Measurements from ENCODE around the gene KCNK6.

The KCNK6 gene

DNA sequence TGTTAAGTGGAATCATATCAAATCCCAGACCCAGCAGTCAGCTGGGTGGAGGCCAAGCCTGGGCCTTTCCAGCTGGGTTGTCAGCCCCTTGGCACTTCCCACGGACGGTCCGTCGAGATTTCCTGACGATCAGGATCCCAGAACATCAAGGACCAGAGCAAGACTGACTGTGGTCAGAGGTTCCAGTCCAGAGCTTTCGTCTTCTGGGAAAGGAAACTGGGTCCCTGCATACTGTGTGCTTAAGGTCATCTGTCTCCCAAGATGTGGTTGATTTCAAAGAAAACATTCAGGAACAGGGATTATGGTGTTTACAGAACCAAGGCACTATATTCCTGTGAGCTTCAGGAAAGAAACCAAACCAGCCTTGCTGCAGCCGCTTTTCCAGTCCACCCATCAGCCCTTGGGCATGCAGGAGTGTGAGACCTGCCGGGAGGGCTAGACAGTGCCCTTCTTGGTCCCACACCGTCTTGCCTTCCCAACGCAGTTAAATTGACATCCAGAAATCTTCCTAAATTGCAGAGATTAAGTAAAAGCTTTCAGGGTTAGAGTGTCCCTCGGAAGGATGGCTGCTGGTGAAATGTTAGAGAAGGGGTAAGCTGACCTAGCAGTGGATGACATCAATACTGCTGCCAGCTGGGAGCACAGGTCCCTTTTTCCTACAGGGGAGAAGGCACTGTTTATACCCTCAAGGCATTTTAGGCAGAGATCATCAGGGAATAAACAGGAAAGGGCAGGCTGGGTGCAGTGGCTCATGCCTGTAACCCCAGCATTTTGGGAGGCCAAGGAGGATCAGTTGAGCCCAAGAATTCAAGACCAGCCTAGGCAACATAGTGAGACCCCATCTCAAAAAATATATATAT is 20.6 kb upstream of the KCNK6 start:
- no peak for DNase-seq

DNA sequence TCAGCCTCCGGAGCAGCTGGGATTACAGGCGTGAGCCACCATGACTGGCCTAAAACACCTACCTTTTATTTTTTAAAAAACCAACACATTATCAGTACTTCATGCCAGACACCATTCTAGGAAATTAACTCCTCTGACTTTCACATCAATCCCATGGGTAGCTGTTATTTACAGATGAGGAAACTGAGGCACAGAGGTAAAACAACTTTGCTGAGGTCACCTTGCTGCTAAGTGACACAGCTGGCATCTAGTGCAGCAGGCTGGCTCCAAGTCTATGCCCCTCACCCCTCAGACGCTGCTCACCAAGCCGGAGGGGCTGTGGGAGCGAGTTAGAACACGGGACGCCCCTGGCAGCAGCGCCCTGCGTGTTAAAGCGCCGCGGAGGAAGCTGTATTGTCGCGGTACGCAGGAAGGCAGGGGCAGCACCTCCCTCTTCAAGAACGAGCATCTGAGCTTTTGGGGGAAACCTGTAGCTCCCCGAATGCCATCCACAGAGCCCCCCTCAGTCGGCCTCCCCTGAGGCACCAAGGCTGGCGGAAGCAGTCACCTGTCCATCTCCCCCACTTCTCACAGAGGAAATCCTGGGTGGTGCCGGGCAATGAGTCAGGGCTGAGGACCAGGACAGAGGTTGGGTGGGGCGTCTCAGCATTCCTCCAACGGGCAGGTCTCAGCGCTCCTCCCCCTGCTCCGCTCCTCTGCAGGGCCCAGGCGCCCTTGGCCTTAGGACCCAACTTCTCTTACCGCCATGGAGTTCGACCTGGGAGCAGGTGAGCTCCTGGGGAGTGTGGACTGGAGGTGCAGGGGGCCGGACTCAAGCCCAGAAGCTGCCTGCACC is 15.9 kb upstream of the KCNK6 start, which contains the start of gene C19orf33:
Gene C19orf33, plus strand, starts transcription at position 735 of the 835 bp plus-strand sequence. Its CDS starts 11 bp downstream, at position 746.
- no peak for DNase-seq

DNA sequence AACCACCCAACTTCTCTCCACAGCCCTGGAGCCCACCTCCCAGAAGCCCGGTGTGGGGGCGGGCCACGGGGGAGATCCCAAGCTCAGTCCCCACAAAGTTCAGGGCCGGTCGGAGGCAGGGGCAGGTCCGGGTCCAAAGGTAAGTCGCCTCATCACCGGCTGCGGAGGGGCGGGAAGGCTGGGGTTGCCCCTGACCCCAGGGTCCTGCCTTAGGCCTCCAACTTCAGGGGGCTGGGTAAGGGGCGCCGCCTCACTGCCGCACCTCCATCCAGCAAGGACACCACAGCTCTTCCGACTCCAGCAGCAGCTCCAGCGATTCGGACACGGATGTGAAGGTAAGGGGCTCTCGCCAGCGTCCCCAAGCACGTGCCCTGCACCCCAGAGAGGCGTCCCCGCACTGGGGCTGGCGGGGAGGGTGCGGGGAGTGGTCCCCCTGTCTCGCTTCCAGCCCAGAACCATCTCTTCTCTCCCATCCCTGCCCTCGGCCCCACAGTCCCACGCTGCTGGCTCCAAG is 15.2 kb upstream of the KCNK6 start:
- no peak for DNase-seq

DNA sequence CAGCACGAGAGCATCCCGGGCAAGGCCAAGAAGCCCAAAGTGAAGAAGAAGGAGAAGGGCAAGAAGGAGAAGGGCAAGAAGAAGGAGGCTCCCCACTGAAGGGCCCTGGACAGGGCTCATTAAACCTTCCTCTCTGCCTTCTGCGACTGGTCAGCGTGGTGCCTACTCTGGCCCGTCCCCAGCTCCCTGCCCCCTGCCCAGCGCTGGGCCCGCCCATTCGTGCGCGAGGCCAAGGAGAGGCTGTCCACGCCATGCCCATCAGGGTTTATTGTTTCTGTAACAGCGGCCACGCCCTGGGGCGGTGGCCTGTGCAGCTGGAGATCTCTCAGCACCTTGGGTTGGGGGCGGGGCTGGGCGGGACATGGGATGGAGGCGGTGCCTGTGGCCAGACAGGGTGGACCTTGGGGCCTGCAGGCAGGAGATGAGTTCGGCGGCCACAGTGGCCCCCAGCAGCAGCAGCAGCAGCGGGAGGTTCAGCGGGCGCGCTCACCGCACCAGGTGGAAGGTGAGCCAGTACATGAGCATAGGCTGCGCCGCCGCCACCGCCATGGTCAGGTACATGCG is 14.7 kb upstream of the KCNK6 start:
- peak; percentile 53 for DNase-seq

DNA sequence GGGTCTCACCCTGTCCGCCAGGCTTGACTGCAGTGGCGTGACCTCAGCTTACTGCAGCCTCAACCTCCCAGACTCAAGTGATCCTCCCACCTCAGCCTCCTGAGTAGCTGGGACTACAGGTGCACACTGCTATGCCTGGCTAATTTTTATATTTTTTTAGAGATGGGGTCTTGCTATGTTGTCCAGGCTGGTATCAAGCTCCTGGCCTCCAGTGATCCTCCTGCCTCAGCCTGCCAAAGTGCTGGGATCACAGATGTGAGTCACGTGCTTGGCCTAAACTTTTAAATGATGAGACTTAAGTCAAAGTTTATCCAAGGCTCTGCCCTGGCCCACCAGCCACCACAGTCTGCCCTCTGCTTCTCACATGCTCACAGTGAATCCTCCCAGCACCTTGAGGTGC is 13.4 kb upstream of the KCNK6 start:
- DNase-seq = no peak

DNA sequence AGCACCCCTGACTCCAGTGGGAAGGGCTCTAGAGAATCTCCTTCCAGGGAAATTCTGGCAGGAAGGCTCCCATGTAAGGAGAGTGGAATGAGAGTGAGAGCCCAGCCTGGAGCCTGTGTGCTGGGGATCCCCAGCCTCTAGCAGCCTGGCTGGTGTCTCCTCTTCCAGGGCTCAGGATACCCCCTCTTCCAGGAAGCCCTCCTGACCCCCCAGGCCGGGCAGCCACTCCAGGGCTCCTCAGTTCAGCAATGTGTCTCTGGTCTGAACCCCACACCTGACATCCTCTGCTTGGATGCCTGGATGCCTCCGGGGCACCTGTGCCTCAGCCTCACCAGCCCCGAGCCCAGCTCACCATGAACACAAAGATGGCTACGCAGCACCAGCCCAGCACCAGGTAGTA is 12.6 kb upstream of the KCNK6 start:
- no peak for DNase-seq

DNA sequence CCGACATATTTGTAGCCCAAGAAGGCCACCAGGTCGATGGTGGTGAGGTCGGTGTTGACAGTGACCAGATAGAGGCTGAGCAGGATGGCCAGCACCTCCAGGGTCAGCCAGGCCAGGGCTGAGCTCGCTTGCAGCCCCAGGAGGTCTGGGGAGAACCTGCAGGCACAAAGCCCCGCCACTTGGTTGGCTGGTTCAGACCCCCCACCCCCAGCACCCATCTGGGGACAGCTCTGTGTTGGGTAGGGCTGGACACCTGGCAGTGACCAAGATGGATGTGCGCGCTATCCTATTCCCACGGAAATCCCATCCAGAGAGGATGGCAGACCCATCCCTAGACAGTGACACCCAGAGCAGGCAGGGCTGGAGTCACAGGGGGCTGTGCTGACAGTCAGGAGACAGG is 12.0 kb upstream of the KCNK6 start:
- no peak for DNase-seq

DNA sequence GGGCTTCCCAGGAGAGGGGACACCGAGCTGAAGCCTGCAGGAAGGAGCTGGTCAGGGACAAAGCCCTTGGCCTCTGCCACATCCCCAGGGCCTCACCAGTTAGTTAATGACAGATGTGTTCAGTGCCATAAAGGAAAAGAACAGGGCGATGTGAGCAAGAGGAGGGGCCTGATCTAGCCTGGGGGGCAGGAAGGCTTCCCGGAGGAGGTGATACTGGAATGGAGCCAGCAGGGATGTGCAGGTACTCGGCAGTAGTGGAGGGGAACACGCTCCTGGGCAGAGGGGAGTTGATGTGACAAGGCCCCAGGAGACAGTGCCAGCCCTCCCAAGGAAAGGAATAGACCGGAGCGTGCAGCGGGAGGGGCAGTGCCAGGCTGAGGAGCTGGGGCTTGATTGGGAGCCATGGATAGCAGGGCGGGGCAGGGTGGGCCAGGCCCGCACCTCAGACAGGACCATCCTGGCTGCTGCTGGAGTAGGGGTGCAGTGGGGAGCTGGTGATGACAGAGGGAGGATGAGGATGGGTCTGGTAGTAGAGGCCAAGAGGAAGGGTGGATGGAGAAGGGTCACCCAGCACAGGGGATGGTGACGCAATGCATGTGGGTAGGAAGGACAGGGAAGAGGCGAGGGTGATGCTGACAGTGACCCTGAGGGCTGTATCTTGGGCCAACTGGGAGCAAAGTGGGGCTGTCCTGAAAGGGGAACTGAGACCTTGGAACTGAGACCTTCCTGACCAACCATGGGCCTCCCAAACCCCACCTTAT is 11.5 kb upstream of the KCNK6 start:
- no peak for DNase-seq

DNA sequence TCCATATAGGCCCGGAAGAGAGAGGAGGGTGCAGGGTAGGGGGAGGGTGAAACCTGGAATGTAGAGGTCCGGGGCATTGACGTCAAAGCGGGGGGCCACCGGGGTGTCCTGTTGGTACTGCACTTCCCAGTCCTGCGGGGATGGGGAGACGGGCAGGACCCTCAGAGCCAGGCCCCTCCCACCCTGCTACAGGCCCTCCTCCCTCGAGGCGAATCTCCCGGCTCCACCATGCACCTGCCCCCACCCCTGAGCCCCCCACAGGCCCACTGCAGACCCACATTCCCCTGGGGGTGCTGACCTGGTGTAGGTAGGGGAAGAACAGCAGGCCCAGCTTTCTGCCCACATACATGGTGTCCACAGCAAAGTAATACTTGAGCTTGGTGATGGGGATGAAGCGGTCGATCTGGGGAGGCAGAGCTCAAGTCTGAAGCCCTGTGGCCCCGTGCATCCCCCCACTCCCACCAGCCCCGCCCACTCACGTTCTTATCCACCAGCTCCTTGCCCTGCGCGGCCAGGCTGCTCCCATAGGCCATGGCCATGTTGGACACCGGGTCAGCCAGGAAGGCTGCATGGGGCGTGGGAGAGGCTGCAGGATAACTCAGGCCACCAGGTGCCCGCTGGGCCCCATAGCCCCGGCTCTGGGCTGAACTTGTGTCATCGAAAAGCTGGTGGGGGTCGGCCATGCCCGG is 10.6 kb upstream of the KCNK6 start:
- DNase-seq = no peak

DNA sequence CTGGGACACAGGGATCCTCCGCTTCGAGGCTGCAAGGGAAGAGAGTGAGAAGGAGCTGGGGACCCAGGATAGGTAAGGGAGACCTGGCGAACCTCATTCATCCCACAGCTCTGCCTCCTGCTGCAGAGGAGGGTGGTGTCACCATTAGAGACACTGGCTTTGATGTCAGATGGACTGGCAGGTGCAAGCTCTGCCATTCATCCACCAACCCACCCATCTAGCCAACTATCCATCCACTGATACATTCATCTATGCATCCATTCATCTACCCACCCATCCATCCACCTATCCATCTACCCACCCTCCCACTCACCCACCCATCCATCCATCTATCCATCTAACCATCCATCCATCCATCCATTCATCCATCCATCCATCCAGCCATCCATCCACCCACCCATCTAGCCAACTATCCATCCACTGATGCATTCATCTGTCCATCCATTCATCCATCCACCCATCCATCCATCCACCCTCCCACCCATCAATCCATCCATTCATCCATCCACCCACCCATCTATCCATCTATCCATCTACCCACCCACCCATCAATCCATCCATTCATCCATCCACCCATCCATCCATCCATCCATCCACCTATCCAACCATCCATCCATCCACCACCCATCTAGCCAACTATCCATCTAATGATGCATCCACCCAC is 9.9 kb upstream of the KCNK6 start:
- no peak for DNase-seq

DNA sequence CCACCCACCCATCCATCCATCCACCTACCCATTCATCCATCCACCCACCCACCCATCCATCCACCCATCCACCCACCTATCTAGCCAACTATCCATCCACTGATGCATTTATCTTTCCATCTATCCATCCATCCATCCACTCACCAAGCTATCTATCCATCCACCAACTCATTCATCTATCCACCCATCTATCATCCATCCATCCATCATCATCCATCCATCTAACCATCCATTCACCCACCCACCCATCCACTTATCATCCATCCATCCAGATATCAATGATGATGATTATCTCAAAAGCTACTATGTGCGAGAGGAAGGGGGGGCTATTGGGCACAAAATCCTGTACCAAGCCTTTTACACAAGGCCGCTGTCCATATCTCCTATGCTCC is 9.4 kb upstream of the KCNK6 start:
- DNase-seq = no peak

DNA sequence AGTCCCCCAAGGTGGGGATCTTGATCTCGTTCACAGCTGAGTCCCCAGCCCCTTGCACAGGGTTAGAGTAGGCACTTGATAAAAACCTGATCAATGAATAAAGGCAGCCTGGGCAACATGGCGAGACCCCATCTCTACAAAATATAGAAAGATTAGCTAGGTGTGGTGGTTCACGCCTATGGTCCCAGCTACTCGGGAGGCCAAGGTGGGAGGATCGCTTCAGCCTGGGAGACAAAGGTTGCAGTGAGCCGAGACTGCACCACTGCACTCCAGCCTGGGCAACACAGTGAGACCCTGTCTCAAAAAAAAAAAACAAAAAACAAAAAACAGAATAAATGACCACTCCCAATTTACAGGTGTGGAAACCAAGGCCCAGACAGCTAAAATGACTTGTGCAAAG is 8.7 kb upstream of the KCNK6 start:
- DNase-seq = no peak

DNA sequence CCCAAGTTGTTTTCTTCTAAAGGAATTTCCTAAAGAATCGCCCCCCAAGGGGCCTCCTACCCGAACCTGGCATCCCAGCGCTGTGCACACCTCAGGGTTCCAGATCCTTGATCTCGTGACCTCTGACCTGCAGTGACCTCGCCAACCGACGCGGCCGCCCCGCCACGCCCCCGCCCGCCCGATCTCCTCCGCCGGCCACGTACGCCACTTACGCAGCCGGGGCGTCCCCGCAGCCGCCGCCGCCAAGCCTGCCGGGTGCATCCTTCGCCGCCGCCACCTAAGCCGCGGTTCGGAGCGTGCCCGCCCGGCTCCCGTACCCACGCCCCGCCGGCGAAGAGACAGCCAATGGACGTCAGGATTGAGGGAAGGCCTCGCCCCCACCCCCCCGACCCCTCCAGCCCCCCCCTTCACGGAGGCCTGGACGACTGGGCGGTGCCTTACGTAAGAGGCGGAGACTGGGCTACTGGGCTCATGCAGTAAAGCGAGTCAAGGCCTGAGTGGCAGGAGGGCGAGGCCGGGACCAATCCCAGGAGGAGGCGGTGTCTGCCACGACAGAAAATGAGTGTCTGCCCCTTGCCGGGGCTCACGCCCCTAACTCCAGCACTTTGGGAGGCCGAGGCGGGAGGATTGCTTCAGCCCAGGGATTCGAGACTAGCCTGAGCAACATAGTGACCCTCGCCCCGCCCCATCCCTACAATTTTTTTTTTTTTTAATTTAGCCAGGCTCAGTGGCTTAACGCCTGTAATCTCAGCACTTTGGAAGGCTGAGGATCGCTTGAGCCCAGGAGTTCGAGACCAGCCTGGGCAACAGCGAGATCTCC is 3.8 kb upstream of the KCNK6 start, which contains the start of gene YIF1B:
Gene YIF1B, minus strand, starts transcription at position 291 of the 820 bp plus-strand sequence. Its CDS starts 30 bp downstream, at position 261.
- peak; percentile 100 for DNase-seq

DNA sequence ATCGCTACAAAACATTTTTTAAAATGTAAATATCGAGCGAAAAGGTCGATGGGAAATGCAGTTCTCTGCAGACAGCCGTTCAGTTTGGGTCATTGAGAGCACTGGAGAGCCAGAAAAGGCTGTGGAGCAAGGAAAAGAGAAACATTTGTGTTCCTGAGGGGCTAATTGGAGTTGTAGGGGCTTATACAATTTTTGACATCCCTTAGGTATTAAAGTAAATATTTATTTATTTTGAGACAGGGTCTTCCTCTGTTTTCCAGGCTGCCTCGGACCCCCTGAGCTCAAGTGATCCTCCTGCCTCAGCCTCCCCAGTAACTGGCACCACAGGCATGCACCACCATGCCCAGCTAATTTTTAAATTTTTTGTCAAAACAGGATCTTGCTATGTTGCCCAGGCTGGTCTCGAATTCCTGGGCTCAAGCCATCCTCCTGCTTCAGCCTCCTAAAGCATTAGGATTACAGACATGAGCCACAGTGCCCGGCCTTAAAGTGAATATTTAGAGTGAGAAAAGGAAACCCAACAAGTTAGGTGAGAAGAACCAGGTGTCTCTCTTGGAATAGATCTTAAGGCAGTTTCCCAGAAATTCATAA is 3.1 kb upstream of the KCNK6 start:
- DNase-seq = no peak

DNA sequence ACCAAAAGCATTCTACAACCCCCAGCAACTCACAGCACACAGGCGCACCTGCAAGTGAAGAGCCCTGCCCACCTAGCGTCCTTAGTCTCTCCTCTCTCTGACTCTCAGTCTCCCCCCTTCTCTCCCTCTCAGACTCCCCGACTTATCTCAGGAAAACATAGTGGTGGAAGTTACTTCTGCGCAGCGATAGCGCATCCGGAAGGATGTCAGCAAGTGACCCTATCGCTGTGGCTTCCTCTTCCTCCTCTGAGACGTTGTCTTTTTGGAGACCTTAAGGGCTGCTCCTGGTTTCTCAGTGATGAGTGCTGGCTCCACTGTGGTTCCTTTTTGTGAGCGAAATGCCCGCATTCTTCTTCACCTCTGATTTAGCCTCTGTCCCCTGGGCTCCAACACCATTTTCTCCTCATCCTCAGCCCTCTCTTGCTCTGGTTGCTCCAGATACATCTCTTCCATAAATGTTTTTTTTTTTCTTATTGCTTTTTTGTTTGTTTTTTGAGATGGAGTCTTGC is 2.5 kb upstream of the KCNK6 start:
- DNase-seq = no peak

DNA sequence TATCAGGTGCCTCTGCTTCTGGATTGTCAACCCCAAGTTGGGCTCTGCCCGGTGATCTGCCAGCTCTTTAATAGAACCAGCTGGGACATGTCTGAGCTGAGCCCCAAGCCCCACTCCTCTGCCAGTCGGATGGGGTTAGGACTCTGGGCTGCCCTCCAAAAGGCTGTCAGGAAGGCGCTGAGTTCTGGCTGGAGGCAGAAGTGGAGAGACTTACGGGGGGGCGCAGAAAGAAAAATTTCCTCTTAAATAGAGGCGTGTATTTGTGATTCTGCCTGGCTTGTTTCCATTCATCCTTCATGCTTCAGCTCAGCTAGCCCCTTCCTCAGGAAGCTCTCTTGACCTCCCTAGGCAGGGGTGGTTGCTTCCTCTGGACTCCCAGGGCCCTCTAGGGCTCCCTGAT is 985 bp upstream of the KCNK6 start:
- DNase-seq = no peak

DNA sequence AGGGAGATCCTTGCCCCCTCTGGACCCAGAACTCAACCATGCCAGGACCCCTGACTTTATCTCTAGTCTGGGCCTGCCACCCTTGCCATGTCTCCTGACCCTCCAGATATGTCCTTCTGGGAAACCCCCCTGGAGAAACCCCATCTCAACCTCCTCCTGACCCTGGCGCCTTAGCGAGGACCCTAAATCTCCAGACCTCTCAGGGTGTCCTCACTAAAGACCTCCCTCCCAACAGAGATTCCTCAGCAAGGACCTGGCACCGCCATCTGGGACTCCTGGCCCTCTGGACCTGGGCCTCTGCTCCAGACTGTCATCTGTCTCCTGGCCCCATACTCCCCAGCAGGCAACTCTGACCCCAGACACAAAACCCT is 1.3 kb downstream of the KCNK6 start:
- DNase-seq = no peak

DNA sequence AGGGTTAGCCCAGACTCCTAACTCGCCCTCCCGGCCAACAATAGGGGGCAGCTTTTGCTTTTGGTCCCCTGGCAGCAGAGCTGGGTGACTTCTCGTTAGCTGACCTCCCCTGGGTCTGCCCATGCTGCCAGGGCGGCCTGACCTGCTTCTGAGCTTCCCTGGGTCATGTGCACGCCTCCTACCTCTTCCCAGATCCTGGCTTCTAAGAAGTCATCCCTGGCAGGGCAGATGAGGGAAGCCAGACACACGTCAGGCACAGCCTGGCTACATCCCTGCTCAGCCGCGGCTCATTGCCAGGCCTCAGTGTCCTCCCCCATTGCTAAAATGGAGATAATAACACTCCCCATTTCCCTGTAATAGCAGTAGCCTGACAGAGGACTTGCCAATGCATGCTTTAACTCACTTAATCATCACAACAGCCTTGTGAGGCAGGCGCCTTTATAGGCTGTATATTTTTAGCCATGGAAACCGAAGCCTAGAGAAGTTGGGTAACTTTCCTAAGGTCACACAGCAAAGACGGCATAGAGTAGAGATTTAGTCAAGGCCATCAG is 2.1 kb downstream of the KCNK6 start:
- DNase-seq = no peak

DNA sequence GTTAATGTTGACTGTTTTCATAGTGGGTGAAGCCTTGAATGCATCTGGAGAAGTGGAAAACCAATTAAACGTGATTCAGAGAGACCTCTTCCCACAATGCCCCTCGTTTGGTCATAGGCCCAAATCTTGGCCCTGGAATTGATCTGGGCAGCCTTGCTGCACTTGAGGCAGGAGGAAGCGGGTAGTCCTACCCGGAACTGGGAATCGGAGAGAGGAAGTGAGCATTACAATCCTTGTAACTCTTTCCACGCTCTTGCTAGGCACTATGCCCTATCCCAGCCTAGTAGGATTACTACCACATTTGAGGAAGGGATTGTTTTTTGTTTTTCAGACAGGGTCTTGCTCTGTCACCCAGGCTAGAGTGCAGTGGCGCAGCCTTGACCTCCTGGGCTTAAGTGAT is 3.6 kb downstream of the KCNK6 start:
- no peak for DNase-seq

DNA sequence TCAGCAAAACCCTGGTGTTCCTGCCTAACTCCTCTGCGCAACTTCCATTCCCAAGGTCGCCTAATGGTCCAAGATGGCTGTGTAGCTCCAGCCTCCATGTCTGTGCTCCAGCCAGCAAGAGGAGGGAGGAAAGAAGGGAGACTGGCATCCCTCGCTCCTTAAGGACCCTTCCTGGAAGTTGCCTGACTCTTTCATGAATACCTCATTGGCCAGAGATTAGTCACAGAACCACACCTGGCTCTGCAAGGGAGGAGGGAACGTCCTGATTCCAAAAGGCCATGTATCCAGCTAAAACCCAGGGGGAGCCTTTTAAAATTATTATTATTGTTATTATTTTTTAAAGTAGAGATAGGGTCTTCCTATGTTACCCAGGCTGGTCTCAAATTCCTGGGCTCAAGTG is 4.8 kb downstream of the KCNK6 start:
- no peak for DNase-seq
